A673 (cell line): Measurements from ENCODE around the gene TMEM131L. TPM values are rescaled to one million over a fixed set of nuclear protein-coding genes. Genes with fewer than 3 reads are reported as not detected.

ENCODE experiments used
- BruUV-seq: library from RNA; stranded (reverse); fragments of 400-500 nt; replicated peaks from 2 replicates; lab custom pipeline; 2021; lab: Mats Ljungman, UMichigan
- CTCF ChIA-PET: fragments of 300-600 bp; sonication (Branson Sonifier 250); formaldehyde crosslinking; loops from one replicate; lab custom pipeline; 2022; ENCODE audit warnings: antibody characterized with exemption; lab: Charles Lee
- POLR2A ChIA-PET: fragments of 300-600 bp; sonication (Branson Sonifier 250); formaldehyde crosslinking; loops from one replicate; lab custom pipeline; 2022; ENCODE audit warnings: antibody characterized with exemption; ENCODE audit not compliant: low non-redundant PET; lab: Charles Lee
- DNase-seq: peaks from one replicate; pipeline ENCODE4 v3.0.0-alpha.2; 2015; ENCODE audit warnings: low spot score
- H3K27ac ChIP-seq: fragments of 200-600 bp; sonication (generic); 2 replicates; pipeline ENCODE4 v1.5.1; 2016; ENCODE audit warnings: mixed run types, low read depth, mild to moderate bottlenecking, mixed read lengths, antibody characterized with exemption, low read length; ENCODE audit not compliant: poor library complexity, severe bottlenecking
- H3K27me3 ChIP-seq: fragments of 200-600 bp; sonication (generic); replicated peaks from 2 replicates; pipeline ENCODE4 v1.6.1; 2017; ENCODE audit warnings: mixed run types, low read depth, mild to moderate bottlenecking, mixed read lengths, antibody characterized with exemption, low read length; ENCODE audit not compliant: insufficient read depth, poor library complexity
- H3K36me3 ChIP-seq: fragments of 200-600 bp; sonication (generic); 2 replicates; pipeline ENCODE4 v1.6.1; 2016; ENCODE audit warnings: mixed run types, mild to moderate bottlenecking, mixed read lengths, antibody characterized with exemption, low read length; ENCODE audit not compliant: insufficient read depth, poor library complexity, severe bottlenecking
- H3K4me1 ChIP-seq: fragments of 200-600 bp; sonication (generic); 2 replicates; pipeline ENCODE4 v1.6.1; 2017; ENCODE audit warnings: mixed run types, mild to moderate bottlenecking, mixed read lengths, antibody characterized with exemption, low read length; ENCODE audit not compliant: insufficient read depth, poor library complexity, severe bottlenecking
- H3K4me3 ChIP-seq: fragments of 200-600 bp; sonication (generic); 2 replicates; pipeline ENCODE4 v1.5.1; 2016; ENCODE audit warnings: low read depth, mixed run types, mild to moderate bottlenecking, mixed read lengths, low read length; ENCODE audit not compliant: poor library complexity, severe bottlenecking
- H3K9me3 ChIP-seq: fragments of 200-600 bp; sonication (generic); 2 replicates; pipeline ENCODE4 v1.6.1; 2016; ENCODE audit warnings: mixed run types, low read depth, mild to moderate bottlenecking, mixed read lengths, antibody characterized with exemption, low read length; ENCODE audit not compliant: poor library complexity, severe bottlenecking
- EZH2 ChIP-seq: fragments of 200-600 bp; sonication (generic); IDR thresholded peaks from 2 replicates; pipeline ENCODE4 v1.6.1; 2017; ENCODE audit warnings: borderline replicate concordance, low read depth, mild to moderate bottlenecking, mixed read lengths, antibody characterized with exemption, low read length; ENCODE audit not compliant: poor library complexity, severe bottlenecking
- intact Hi-C: fragments of 100-400 bp; cut with micrococcal nuclease; formaldehyde crosslinking; loops from one replicate; pipeline ENCODE4 v1.10.0; 2022; ENCODE audit not compliant: unreplicated experiment
- total RNA-seq: library from RNA; stranded (reverse); gene quantifications from 2 replicates; pipeline ENCODE4 v1.2.3, GENCODE V29; 2021
- TF ChIP-seq, protein P1 (sequence below): fragments of 300-800, 200-600 bp; sonication (generic); conservative IDR thresholded peaks from 2 replicates; pipeline ENCODE4 v1.5.1; 2017; ENCODE audit warnings: low read depth, mild to moderate bottlenecking, antibody characterized with exemption, low read length, moderate library complexity, mixed read lengths

The TMEM131L gene
- total RNA-seq, 1 experiment from 2014 or later: 18.4 TPM

DNA sequence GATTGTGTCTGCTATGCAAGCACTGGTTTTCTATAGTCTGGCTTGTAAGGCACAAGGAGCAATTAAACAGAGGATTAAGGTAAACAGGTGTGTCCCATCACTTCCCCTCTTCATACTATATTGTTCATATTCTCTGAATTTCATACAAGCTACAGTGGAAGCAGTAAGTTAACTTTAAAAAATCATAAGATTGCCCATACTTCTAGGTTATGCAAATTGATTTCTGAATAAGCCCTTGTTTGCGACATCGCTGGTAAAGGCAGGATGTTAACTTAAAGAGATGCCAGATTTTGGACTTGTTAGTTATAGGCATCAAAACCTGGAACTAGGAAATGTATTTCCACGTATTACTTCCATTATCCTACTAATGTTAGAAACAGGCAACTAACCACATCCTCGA, 1.0 kb upstream of the TMEM131L start:
- ChIA-PET CTCF (no interaction called here), POLR2A (interaction anchor here (0.5 to 1.3 kb wide), 2 partner anchors 37 to 109 kb away, joined by 3 to 4 read pairs; no protein-coding TSS in a partner anchor)
- Histone ChIP-seq H3K4me1 (peaks cover 34% of the 10 kb centered on the region), H3K4me3 (peak overlapping the region; percentile 91), H3K27me3 (no peaks in the 10 kb centered on the region), H3K27ac (no peak overlapping the region), H3K36me3 (no peaks in the 10 kb centered on the region), H3K9me3 (no peaks in the 10 kb centered on the region)
- intact Hi-C loops: loop anchor here (2.0 to 10.0 kb wide), 2 partner anchors 110 to 120 kb away; partner anchors contain the start of gene MND1
- peak; percentile 15 for DNase-seq
- TF ChIP-seq, protein P1, sequence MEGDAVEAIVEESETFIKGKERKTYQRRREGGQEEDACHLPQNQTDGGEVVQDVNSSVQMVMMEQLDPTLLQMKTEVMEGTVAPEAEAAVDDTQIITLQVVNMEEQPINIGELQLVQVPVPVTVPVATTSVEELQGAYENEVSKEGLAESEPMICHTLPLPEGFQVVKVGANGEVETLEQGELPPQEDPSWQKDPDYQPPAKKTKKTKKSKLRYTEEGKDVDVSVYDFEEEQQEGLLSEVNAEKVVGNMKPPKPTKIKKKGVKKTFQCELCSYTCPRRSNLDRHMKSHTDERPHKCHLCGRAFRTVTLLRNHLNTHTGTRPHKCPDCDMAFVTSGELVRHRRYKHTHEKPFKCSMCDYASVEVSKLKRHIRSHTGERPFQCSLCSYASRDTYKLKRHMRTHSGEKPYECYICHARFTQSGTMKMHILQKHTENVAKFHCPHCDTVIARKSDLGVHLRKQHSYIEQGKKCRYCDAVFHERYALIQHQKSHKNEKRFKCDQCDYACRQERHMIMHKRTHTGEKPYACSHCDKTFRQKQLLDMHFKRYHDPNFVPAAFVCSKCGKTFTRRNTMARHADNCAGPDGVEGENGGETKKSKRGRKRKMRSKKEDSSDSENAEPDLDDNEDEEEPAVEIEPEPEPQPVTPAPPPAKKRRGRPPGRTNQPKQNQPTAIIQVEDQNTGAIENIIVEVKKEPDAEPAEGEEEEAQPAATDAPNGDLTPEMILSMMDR: no peak
- no peak for TF ChIP-seq EZH2
- no TSS peak for BruUV-seq

DNA sequence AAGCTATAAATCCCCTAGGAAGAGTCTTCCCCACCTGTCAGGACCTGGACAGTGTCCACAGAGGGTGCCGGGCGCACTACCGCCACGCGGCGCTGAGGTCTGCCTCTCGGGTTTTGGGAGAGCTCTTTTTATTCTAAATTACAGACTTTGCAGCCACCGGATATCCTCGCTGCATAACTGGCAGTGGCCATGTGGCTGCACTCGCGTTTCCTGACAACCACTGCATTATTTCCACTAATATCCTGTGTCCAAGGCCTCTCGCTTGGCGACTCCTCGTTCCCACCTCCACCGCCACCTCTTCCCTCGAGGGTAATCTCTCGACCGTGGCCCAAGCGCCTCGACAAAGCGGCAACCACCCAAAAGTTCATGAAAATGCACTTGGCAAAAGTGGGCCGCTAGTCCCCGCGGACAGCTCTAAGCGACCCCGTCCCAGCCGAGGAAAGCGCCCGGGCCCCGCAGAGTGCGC, 512 bp upstream of the TMEM131L start:
- intact Hi-C loops: loop anchor here (2.0 to 10.0 kb wide), 2 partner anchors 109 to 121 kb away; partner anchors contain the start of gene MND1
- Histone ChIP-seq H3K27ac (peak overlapping the region; percentile 36), H3K27me3 (no peaks in the 10 kb centered on the region), H3K9me3 (no peaks in the 10 kb centered on the region), H3K4me1 (peaks cover 34% of the 10 kb centered on the region), H3K4me3 (peak overlapping the region; percentile 91), H3K36me3 (no peaks in the 10 kb centered on the region)
- POLR2A ChIA-PET: interaction anchor here (0.5 to 1.3 kb wide), 4 partner anchors 10 to 111 kb away, joined by 3 to 4 read pairs (median 3); no protein-coding TSS in a partner anchor
- no peak for TF ChIP-seq EZH2
- TF ChIP-seq, protein P1: peak; percentile 19; the same call in 1 of the 2 replicates
- TSS peak; percentile 79 for BruUV-seq
- CTCF ChIA-PET: interaction anchor here (1.3 kb wide), 1 partner anchor 33 kb away, joined by 4 read pairs; no protein-coding TSS in a partner anchor
- peak; percentile 57 for DNase-seq

DNA sequence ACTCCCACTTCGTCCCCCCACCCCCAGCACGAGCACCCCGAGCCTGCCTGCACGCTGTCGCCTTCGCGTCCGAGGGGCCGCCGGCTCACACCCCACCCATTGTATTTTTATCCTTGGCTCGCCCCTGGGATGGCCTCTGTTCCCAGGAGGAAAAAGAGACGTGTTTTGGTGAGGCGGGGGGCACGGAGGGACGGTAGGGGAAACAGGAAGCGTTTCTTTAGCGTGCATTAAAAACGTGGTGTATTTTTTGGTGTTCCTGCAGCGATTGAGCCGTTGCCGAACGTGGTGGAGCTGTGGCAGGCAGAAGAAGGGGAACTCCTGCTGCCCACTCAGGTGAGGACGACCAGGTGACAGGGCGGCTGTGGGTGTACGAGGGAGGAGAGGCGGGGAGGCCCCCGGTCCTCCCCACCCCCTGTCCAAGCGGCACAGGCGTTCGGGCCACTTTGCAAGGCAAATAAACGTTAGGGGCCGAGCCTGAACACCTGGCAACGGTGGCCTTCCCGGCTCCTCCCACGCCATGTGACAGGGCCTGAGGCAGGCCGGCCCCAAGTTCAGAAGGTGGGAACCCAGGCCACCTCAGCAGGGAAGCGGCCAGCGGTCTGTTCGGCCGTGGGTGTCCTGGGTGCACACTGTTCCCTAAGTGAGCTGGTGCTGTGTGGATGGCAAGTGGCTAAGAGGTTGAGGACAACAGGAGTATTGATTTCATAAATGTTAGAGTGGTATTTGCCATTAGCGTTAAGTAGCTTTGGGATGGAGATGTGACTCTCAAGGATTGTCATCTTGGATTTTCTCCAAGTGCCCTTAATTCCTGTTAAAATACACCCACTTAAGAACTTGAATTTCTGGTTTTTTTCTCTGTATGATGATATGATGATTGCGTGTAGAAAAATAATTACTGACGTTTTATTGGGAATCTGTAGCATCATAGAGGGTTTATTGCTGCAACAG, 1.1 kb downstream of the TMEM131L start:
- Histone ChIP-seq H3K4me3 (peak overlapping the region; percentile 91), H3K36me3 (no peaks in the 10 kb centered on the region), H3K4me1 (peaks cover 34% of the 10 kb centered on the region), H3K27ac (peak overlapping the region; percentile 90), H3K9me3 (no peaks in the 10 kb centered on the region), H3K27me3 (no peaks in the 10 kb centered on the region)
- ChIA-PET CTCF (interaction anchor here (0.5 to 1.3 kb wide), 5 partner anchors 34 to 176 kb away, joined by 3 to 6 read pairs (median 4); no protein-coding TSS in a partner anchor), POLR2A (no interaction called here)
- intact Hi-C loops: loop anchor here (10.0 kb wide), 1 partner anchor 108 kb away; no protein-coding TSS in a partner anchor
- peak; percentile 20 for DNase-seq
- BruUV-seq: no TSS peak
- no peak for TF ChIP-seq EZH2
- TF ChIP-seq, protein P1: no peak
